Activated CD8-positive, alpha-beta memory T cell treated with anti-CD3 and anti-CD28 coated beads, Interleukin-2, amount 50 U/mL, for 1 hour (primary cell): ENCODE data around the gene SERINC5.
"Not testable (repeated sequence)": the region's sequence is repeated elsewhere in the genome, so short reads cannot be mapped to it uniquely, and the experiment has no call there.

ENCODE experiments used
- DNase-seq: peaks from one replicate; pipeline ENCODE4 v3.0.0-alpha.2; 2020; ENCODE audit errors: extremely low read depth

The SERINC5 gene

DNA sequence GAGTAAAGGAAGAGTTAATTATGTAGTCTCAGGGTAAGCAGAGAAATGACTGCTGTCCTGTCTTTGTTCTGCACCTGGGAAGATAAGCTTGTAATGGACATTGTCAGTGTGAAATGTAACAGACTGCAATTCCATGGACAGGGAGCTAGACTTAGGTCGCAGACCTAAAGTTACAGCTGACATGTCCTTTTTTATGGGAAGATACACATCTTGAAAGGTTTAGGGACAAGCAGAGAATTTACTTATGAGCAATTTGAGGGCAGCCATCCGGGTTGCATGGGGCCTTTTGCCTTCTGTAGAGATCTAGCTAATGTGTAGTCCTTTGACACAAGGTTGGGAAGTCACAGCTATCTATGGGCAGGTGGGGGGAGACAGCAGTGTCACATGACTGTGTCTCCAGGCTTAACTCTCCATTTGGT is 85.7 kb downstream of the SERINC5 start:
- DNase-seq, result no peak

DNA sequence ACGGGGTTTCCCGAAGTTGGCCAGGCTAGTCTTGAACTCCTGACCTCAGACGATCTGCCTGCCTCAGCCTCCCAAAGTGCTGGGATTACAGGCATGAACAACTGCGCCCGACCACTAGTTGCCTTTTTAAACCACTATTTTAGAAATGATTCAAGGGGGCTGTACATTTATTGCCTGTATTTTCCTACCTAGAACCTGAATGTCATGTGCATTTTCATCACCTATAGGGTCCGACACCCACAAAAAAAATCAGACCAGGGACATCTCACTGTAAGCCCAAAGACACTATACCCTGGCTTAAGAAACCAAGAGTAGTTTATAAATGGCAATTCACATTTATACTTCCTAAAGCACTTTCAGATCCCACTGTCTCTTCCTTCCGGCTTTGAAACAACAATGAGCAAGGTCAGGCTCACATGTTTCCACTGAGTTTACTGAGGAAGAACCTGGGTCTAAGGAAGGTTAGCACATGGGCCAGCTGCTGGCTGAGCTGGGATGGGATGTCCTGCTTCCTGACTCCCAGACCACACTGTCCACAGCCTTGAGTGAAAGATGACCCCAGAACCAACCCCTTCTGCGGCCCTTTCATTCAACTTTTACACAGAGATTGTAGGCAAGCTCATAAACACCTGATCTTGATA is 87.3 kb downstream of the SERINC5 start:
- DNase-seq, result no peak

DNA sequence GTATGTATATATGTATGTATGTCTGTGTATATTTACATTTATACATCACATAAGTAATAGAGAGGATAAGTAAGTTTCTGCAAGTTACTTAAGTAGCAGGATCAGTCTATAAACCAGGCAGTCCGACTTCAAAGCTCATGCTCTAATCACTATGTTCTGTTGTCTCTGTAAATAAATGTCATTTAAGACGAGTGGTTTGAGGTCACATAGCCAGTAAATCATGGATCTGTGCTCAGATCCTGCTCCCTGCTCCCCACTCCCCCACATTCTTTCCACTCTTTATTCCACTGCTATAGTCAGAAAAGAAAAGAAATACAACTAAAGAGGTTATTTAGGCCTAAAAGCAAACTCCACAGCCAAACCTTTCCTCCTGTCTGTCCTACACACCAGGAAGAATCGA is 90.4 kb downstream of the SERINC5 start:
- DNase-seq, result no peak

DNA sequence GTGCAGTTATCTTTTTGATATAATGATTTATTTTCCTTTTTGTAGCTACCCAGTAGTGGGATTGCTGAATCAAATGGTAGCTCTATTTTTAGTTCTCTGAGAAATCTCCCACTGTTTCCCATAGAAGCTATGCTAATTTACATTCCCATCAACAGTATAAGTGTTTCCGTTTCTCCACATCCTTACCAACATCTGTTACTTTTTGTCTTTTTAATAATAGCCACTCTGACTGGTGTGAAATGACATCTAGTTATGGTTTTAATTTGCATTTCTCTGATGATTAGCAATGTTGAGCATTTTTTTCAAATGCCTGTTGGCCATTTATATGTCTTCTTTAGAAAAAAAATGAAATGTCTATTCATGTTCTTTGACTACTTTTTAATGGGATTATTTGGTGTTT is 94.7 kb downstream of the SERINC5 start:
- no peak for DNase-seq

DNA sequence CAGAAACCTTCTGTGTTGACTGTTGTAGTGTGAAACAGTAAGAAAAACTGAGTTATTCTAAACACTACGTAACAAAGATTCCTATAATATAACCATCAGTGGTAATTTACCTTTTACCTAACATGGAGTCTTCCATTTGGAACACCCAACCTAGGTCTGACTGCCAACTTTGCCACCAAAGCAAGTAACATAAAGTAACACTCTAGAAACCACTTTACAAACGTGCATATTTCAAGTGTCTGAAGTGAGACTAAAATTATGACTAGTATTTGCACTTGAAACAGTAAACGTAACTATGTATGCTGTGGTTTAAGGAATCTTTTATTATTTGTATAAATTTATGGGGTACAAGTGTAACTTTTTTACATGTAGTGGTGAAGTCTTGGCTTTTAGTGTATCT is 95.6 kb downstream of the SERINC5 start:
- DNase-seq, result no peak

- no peak for DNase-seq
These were observed 96.6 kb downstream of the SERINC5 start for GRCh38 chr5:80159133-80159815.

GRCh38 chr5:80156156-80156555 is 99.7 kb downstream of the SERINC5 start:
- DNase-seq, result no peak

DNA sequence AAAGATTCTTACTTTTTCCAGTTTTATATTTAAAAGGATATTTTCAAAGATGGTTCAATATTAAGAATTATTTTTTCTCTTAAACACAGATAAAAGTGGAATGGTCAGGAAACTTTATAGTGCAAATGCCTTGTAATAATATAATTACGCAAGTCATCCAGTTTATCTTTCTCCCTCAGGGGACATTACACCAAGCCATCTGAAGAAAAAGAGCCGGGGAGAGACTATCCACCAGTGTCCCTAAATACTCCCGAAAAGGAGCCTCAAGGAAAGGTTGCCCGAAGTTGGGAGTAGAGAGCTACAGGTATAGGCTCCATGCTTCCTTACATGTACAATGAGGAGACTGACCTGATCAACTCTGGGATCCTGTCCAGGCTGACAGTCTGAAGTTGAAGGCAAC is 101.1 kb downstream of the SERINC5 start:
- DNase-seq, result no peak

DNA sequence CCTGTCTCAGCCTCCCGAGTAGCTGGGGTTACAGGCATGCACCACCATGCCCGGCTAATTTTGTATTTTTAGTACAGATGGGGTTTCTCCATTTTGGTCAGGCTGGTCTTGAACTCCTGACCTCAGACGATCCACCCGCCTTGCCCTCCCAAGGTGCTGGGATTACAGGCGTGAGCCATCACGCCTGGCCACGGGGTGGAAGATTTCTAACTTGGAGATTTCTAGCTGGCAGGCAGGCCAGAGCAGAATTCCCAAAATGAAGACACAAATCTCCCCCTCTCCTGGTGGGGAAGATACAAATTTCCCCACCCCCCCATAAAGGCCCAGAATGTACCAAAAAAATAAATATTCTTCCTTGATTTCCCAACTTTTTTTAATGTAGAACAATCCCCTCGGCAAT is 101.6 kb downstream of the SERINC5 start:
- DNase-seq, result not testable (repeated sequence)

DNA sequence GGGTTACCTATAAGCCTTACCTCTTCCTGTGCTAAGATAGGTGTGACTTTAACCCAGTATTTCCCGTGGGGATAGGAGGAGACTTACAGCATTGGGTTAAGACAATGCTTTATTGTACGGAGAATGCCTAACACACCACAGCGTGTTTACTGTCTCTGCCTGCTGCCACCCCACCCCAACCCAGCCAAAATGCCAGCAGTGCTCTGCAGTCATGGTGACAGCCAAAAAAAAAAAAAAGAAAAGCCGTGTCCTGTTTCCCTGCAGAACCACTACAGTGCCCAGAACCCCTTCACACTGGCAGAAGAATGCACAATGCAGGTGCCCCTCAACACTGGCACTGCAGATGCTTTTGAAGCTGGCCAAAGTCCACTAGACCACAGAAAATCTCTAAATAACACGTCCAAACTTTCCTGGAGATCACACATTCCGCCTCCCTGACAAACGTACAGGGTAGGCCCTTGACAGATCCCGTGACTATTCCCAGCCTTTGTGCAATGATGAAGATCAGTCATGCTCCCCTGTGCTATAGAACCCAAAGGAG is 102.2 kb downstream of the SERINC5 start:
- DNase-seq, result no peak

DNA sequence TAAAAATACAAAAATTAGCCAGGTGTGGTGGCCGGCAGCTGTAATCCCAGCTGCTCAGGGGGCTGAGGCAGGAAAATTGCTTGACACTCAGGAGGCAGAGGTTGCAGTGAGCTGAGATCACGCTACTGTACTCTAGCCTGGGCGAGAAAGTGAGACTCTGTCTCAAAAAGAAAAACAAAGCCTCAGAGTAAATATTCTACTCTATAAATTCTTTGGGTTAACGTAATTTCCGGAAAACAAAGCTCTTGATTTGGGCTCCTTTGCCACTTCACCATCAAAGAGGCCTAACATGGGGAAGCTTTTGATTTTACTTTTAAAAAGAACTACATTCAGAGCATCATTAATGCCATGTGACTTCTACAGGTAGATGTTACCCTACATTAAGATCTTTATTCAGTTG is 103.1 kb downstream of the SERINC5 start:
- no peak for DNase-seq

- DNase-seq, result no peak
These were observed 104.0 kb downstream of the SERINC5 start for GRCh38 chr5:80151890-80152289.

DNA sequence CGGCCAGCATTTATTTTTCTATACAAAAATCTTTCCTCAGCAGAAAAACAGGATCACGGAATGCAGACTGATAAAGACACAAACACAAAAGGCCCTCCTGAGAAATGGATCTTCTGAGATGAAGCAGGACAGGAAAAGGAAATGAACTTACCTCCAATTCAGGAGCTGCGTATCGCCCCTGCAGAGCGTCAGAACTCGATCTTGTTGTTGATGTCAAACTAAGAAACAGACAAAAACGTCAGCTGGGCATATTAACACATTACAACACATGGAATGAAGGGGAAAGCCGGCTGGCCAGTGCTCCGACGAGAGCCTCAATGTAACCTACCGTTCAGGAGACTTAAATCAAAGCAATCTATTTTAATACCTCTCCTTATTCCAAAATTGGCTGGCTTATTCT is 105.1 kb downstream of the SERINC5 start:
- DNase-seq, result no peak

GRCh38 chr5:80149161-80149609 is 106.7 kb downstream of the SERINC5 start:
- no peak for DNase-seq

- no peak for DNase-seq
These were observed 108.6 kb downstream of the SERINC5 start for GRCh38 chr5:80147119-80147815.

GRCh38 chr5:80146046-80146445 is 109.8 kb downstream of the SERINC5 start:
- DNase-seq, result no peak

DNA sequence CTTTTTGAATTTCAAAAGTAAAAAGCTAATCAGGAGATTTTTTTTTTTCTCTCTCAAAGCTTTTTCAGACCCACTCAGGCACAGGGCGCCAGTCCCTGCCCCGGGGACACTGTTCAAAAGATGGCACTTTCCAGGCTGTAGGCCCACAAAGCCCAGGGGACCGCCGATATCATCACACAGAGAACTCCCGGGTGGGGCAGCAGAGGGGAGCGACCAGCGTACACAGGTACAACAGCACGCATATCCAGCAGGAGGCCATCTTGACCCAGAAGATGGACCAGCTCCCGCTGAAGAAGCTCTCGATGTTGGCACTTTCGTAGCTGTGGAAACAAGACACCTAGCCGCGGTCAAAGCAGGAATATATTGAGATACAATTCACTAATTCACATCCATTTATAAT is 112.4 kb downstream of the SERINC5 start:
- no peak for DNase-seq

- no peak for DNase-seq
These were observed 112.9 kb downstream of the SERINC5 start for GRCh38 chr5:80142996-80143395.

DNA sequence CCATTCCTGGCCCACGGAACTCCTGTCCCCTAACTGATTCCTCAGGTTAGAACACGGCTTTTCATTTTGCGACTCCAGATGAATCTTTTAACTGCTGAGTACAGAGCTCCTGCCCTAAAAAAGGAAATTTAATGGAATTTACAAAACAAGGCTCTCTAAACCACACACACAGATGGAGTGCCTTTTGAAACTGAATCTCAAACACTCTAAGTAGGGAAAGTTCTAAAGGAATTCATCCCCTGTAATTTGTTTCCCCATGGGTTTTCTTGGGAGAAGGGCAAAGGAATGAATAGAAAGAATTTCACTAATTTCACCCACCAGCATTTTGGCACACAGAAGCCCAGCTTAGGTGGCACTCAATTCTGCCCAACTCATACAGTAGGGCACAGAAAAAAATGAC is 114.2 kb downstream of the SERINC5 start:
- no peak for DNase-seq

DNA sequence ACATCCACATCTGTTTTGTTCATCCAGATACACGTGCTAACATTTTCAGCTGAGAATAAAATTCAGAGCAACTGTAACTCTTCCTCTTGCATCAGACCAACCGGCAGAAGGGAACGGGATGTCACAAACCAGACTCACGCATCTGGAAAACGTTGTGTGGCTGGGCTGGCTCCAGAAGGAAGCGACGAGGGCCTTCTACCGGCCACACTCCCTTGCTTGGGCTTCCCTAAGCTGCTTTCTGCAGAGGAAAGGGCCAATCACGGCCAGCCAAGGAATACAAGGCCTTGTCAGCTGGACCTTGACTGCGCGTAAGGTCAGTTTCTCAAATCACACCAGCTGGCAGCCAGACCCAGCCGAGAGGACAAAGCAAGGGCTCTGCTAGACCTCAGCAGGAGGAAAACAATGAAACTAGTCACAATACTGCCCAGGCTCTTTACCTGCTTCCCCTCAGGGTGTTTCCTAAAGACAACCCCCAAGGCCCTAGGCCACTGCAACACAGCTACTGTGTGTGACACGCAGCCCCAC is 114.6 kb downstream of the SERINC5 start:
- no peak for DNase-seq

DNA sequence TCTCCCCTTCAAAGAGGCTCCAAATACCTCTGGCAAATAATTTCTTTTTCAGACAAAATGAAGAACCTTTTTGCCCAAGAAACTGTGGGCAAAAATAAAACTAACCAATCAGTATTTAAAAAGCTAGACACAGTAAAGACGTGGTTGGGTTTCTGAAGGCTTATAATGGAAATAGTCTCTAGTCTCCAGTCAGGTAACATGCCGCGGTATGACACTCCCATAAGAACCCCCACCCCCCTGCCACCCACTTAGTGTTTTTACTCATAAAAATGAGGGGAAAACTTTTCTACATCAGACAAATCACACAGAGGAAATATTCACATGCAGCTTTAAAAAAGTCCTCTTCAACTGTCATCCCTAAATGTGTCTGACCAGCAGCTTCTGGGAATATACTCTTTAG is 115.4 kb downstream of the SERINC5 start:
- no peak for DNase-seq

GRCh38 chr5:80139466-80139972 is 116.3 kb downstream of the SERINC5 start:
- DNase-seq, result no peak
